NCI-H2171 treated with DMSO at 0.1 percent for 48 hours (cell line): ENCODE results near the gene MC1R.
"Not testable (repeated sequence)": the region's sequence is repeated elsewhere in the genome, so short reads cannot be mapped to it uniquely, and the experiment has no call there.

Source experiments
- DNase-seq: peaks from one replicate; lab custom pipeline; 2025; lab: John Stamatoyannopoulos, UW

MC1R gene

DNA sequence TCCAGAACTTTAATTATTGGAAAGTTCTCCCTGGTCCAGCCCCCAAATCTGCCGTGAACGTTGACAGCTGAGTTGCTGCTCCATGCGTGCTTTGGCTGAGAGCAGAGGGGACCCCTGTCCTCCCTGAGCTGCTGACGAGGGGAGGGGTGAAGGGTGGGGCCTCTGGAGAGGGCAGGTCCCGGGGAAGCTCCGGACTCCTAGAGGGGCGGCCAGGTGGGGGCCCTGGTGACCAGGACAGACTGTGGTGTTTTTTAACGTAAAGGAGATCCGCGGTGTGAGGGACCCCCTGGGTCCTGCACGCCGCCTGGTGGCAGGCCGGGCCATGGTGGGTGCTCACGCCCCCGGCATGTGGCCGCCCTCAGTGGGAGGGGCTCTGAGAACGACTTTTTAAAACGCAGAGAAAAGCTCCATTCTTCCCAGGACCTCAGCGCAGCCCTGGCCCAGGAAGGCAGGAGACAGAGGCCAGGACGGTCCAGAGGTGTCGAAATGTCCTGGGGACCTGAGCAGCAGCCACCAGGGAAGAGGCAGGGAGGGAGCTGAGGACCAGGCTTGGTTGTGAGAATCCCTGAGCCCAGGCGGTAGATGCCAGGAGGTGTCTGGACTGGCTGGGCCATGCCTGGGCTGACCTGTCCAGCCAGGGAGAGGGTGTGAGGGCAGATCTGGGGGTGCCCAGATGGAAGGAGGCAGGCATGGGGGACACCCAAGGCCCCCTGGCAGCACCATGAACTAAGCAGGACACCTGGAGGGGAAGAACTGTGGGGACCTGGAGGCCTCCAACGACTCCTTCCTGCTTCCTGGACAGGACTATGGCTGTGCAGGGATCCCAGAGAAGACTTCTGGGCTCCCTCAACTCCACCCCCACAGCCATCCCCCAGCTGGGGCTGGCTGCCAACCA lies at the start of gene MC1R:
TSS of gene MC1R (plus strand) at position 410 of the 895 bp plus-strand sequence. CDS start at position 807, 397 bp downstream.
- peak; percentile 61 for DNase-seq

DNA sequence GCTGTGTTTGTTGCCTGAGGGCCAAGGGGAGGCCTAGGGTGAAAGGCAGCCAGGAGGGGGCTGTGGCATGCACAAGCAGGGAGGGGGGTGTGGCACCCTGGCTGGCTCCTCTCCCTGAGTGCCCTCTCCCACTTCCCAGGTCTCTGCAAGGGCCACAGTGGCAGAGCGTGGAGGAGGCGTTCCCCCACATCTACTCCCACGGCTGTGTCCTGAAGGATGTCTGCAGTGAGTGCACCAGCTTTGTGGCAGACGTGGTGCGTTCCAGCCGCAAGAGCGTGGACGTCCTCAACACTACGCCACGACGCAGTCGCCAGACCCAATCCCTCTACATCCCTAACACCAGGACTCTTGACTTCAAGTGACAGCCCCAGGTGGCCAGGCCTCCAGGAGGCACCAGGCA lies 48.8 kb upstream of the MC1R start:
- DNase-seq, result no peak

GRCh38 chr16:89870440-89870839 lies 48.2 kb upstream of the MC1R start:
- no peak for DNase-seq

- DNase-seq, result no peak
Observed at GRCh38 chr16:89871895-89872294, 46.8 kb upstream of the MC1R start.

- DNase-seq, result peak; percentile 82
Observed at GRCh38 chr16:89873109-89873971, 45.3 kb upstream of the MC1R start, which contains the start of gene TCF25. TSS of gene TCF25 (plus strand) at chr16:89873592. CDS start at chr16:89873668, 76 bp downstream.

DNA sequence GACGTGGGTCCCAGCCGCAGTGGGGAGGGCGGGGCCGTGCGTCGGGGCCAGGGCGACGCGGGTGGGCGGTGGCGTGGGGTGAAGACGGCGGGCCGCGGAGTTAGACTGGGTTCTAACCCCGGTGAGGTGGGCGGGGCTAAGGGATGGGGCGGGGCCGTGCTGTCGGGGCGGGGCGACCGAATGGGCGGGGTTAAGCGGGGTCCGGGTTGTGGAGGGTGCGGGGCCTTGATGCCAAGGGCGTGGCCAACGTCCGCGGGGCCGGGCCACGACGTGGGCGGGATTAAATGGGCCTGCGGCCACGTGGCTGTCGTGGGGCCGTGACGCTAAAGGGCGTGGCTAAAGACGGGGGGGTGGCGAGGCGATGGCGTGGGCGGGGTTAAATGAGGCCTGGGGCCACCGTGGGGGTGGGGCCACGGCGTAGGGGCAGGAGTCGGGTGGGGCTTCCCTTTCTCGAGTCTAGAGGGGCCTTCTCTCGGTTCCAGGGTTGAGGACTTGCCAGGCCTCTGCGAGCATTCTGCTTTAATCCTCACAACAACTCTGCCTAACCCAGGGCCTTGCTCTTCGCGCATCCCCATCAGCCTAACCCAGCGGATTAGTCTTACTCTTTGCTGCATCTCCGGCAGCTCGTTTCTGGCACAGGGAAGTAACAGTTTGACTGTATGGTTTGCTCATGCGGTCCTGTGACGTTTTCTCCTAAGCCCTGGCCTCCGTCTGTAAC lies 44.5 kb upstream of the MC1R start:
- DNase-seq, result peak; percentile 86

DNA sequence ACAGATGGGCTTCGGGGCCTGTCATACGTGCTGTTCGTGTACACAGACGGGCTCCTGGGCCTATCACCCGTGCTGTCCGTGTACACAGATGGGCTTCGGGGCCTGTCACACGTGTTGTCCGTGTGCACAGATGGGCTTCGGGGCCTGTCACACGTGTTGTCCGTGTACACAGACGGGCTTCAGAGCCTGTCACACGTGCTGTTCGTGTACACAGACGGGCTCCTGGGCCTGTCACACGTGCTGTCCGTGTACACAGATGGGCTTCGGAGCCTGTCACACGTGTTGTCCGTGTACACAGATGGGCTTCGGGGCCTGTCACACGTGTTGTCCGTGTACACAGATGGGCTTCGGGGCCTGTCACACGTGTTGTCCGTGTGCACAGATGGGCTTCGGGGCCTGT lies 39.5 kb upstream of the MC1R start:
- not testable (repeated sequence) for DNase-seq

GRCh38 chr16:89880477-89881367 lies 37.9 kb upstream of the MC1R start:
- DNase-seq, result peak; percentile 76

GRCh38 chr16:89881368-89881730 lies 37.3 kb upstream of the MC1R start:
- DNase-seq, result no peak

- DNase-seq, result no peak
Observed at GRCh38 chr16:89883346-89884040, 35.2 kb upstream of the MC1R start.

- no peak for DNase-seq
Observed at GRCh38 chr16:89884041-89884421, 34.6 kb upstream of the MC1R start.

- no peak for DNase-seq
Observed at GRCh38 chr16:89887243-89887642, 31.4 kb upstream of the MC1R start.

GRCh38 chr16:89890200-89890599 lies 28.5 kb upstream of the MC1R start:
- no peak for DNase-seq

- DNase-seq, result no peak
Observed at GRCh38 chr16:89890886-89891657, 27.6 kb upstream of the MC1R start.

- DNase-seq, result no peak
Observed at GRCh38 chr16:89892055-89892630, 26.5 kb upstream of the MC1R start.

DNA sequence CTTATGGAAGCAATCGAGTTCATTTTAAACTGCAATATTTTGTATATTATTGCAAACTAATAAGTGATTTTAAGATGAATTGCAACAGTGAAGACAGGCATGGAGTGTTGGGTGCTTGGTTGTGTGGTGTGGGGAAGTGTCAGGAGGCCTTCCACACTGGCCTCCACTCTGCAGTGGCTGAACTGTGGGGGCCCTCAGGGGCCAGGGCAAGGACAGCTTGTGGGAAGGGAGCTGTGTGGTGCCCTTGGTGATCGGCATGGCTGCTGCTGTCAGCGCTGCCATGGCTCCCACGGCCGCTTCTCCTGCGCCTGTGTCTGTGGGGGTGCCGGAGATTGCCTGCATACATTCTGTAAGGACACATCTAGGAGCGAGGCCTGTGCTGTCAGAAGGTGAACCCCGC lies 26.0 kb upstream of the MC1R start:
- DNase-seq, result no peak

- DNase-seq, result no peak
Observed at GRCh38 chr16:89893642-89894548, 24.8 kb upstream of the MC1R start.
